HUES48 (cell line): ENCODE results near the gene KCNIP3.

Experiments
- H3K27ac ChIP-seq: one replicate; pipeline ENCODE4 v1.7.0; 2013; ENCODE audit warnings: low read depth, low read length, inconsistent platforms
- H3K27me3 ChIP-seq: 2 replicates; pipeline ENCODE4 v1.6.1; 2013; ENCODE audit warnings: mild to moderate bottlenecking, low read length; ENCODE audit not compliant: control insufficient read depth, insufficient read depth
- H3K36me3 ChIP-seq: 2 replicates; pipeline ENCODE4 v1.6.1; 2013; ENCODE audit warnings: low read length; ENCODE audit not compliant: control insufficient read depth, insufficient read depth
- H3K4me1 ChIP-seq: 2 replicates; pipeline ENCODE4 v1.6.1; 2013; ENCODE audit warnings: mild to moderate bottlenecking, low read length; ENCODE audit not compliant: control insufficient read depth, insufficient read depth
- H3K4me3 ChIP-seq: 2 replicates; pipeline ENCODE4 v1.5.1; 2013; ENCODE audit warnings: mild to moderate bottlenecking, low read depth, low read length
- H3K9ac ChIP-seq: 2 replicates; pipeline ENCODE4 v1.6.1; 2013; ENCODE audit warnings: mild to moderate bottlenecking, low read depth, low read length, moderate library complexity
- H3K9me3 ChIP-seq: 2 replicates; pipeline ENCODE4 v1.6.1; 2013; ENCODE audit warnings: low read length; ENCODE audit not compliant: control insufficient read depth, insufficient read depth

The KCNIP3 gene

GRCh38 chr2:95297639-95298395, 670 bp downstream of the KCNIP3 start:
- Histone ChIP-seq H3K9ac (no peak overlapping the region), H3K36me3 (no peaks in the 10 kb centered on the region), H3K4me3 (no peak overlapping the region), H3K4me1 (0 out of 2 replicates have a peak, but pooled peaks cover 6% of the 10 kb centered on the region), H3K27ac (no peak overlapping the region), H3K9me3 (no peaks in the 10 kb centered on the region), H3K27me3 (peaks cover 3% of the 10 kb centered on the region; the same call in 1 of the 2 replicates)

- Histone ChIP-seq H3K4me1 (0 out of 2 replicates have a peak, but pooled peaks cover 6% of the 10 kb centered on the region), H3K36me3 (no peaks in the 10 kb centered on the region), H3K4me3 (no peak overlapping the region), H3K9ac (no peak overlapping the region), H3K9me3 (no peaks in the 10 kb centered on the region), H3K27me3 (peaks cover 3% of the 10 kb centered on the region; the same call in 1 of the 2 replicates), H3K27ac (no peak overlapping the region)
Observed at GRCh38 chr2:95298486-95299111, 1.5 kb downstream of the KCNIP3 start.

- Histone ChIP-seq H3K4me3 (no peak overlapping the region), H3K27ac (no peak overlapping the region), H3K9me3 (no peaks in the 10 kb centered on the region), H3K36me3 (no peaks in the 10 kb centered on the region), H3K4me1 (0 out of 2 replicates have a peak, but pooled peaks cover 6% of the 10 kb centered on the region), H3K9ac (no peak overlapping the region), H3K27me3 (peaks cover 3% of the 10 kb centered on the region; the same call in 1 of the 2 replicates)
Observed at GRCh38 chr2:95299961-95300360, 2.8 kb downstream of the KCNIP3 start.

GRCh38 chr2:95300450-95300849, 3.3 kb downstream of the KCNIP3 start:
- Histone ChIP-seq H3K9me3 (no peaks in the 10 kb centered on the region), H3K4me3 (no peak overlapping the region), H3K9ac (no peak overlapping the region), H3K27me3 (peaks cover 3% of the 10 kb centered on the region; the same call in 1 of the 2 replicates), H3K4me1 (0 out of 2 replicates have a peak, but pooled peaks cover 6% of the 10 kb centered on the region), H3K36me3 (no peaks in the 10 kb centered on the region), H3K27ac (no peak overlapping the region)

- H3K27ac ChIP-seq, result no peak overlapping the region
- H3K4me1 ChIP-seq, result 0 out of 2 replicates have a peak, but pooled peaks cover 6% of the 10 kb centered on the region
- no peak overlapping the region for H3K4me3 ChIP-seq
- H3K9me3 ChIP-seq, result no peaks in the 10 kb centered on the region
- H3K9ac ChIP-seq, result no peak overlapping the region
- H3K27me3 ChIP-seq, result peaks cover 3% of the 10 kb centered on the region; the same call in 1 of the 2 replicates
- no peaks in the 10 kb centered on the region for H3K36me3 ChIP-seq
Observed at GRCh38 chr2:95301186-95301585, 4.0 kb downstream of the KCNIP3 start.

- H3K36me3 ChIP-seq, result no peaks in the 10 kb centered on the region
- H3K9me3 ChIP-seq, result no peaks in the 10 kb centered on the region
- peaks cover 3% of the 10 kb centered on the region; the same call in 1 of the 2 replicates for H3K27me3 ChIP-seq
- H3K4me1 ChIP-seq, result 0 out of 2 replicates have a peak, but pooled peaks cover 6% of the 10 kb centered on the region
- no peak overlapping the region for H3K4me3 ChIP-seq
- no peak overlapping the region for H3K27ac ChIP-seq
- no peak overlapping the region for H3K9ac ChIP-seq
Observed at GRCh38 chr2:95301876-95302641, 4.9 kb downstream of the KCNIP3 start.

GRCh38 chr2:95303191-95303919, 6.2 kb downstream of the KCNIP3 start:
- no peak overlapping the region for H3K27ac ChIP-seq
- no peak overlapping the region for H3K4me3 ChIP-seq
- H3K4me1 ChIP-seq, result no peaks in the 10 kb centered on the region
- no peak overlapping the region for H3K9ac ChIP-seq
- no peaks in the 10 kb centered on the region for H3K36me3 ChIP-seq
- no peaks in the 10 kb centered on the region for H3K27me3 ChIP-seq
- no peaks in the 10 kb centered on the region for H3K9me3 ChIP-seq

- Histone ChIP-seq H3K27me3 (no peaks in the 10 kb centered on the region), H3K4me1 (no peaks in the 10 kb centered on the region), H3K27ac (no peak overlapping the region), H3K9me3 (no peaks in the 10 kb centered on the region), H3K4me3 (no peak overlapping the region), H3K9ac (no peak overlapping the region), H3K36me3 (no peaks in the 10 kb centered on the region)
Observed at GRCh38 chr2:95305380-95306061, 8.4 kb downstream of the KCNIP3 start.

GRCh38 chr2:95306336-95306895, 9.3 kb downstream of the KCNIP3 start:
- no peak overlapping the region for H3K4me3 ChIP-seq
- H3K9me3 ChIP-seq, result no peaks in the 10 kb centered on the region
- H3K9ac ChIP-seq, result no peak overlapping the region
- H3K4me1 ChIP-seq, result no peaks in the 10 kb centered on the region
- H3K27me3 ChIP-seq, result no peaks in the 10 kb centered on the region
- H3K27ac ChIP-seq, result no peak overlapping the region
- H3K36me3 ChIP-seq, result no peaks in the 10 kb centered on the region

GRCh38 chr2:95307036-95307435, 9.9 kb downstream of the KCNIP3 start:
- Histone ChIP-seq H3K27ac (no peak overlapping the region), H3K9me3 (no peaks in the 10 kb centered on the region), H3K9ac (no peak overlapping the region), H3K4me1 (no peaks in the 10 kb centered on the region), H3K4me3 (no peak overlapping the region), H3K27me3 (no peaks in the 10 kb centered on the region), H3K36me3 (no peaks in the 10 kb centered on the region)
